22Rv1 (cell line): ENCODE data around the gene ZNF207.

Experiments
- ZFX ChIP-seq: fragments of 450-650 bp; IDR thresholded peaks from 2 replicates; pipeline ENCODE4 v1.6.1; 2017; ENCODE audit warnings: antibody characterized with exemption, borderline replicate concordance
- TF ChIP-seq, protein P1 (sequence below): fragments of 450-650 bp; IDR thresholded peaks from 2 replicates; pipeline ENCODE4 v1.5.1; 2017; ENCODE audit warnings: mild to moderate bottlenecking

- TF ChIP-seq, protein P1, sequence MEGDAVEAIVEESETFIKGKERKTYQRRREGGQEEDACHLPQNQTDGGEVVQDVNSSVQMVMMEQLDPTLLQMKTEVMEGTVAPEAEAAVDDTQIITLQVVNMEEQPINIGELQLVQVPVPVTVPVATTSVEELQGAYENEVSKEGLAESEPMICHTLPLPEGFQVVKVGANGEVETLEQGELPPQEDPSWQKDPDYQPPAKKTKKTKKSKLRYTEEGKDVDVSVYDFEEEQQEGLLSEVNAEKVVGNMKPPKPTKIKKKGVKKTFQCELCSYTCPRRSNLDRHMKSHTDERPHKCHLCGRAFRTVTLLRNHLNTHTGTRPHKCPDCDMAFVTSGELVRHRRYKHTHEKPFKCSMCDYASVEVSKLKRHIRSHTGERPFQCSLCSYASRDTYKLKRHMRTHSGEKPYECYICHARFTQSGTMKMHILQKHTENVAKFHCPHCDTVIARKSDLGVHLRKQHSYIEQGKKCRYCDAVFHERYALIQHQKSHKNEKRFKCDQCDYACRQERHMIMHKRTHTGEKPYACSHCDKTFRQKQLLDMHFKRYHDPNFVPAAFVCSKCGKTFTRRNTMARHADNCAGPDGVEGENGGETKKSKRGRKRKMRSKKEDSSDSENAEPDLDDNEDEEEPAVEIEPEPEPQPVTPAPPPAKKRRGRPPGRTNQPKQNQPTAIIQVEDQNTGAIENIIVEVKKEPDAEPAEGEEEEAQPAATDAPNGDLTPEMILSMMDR = no peak
- TF ChIP-seq ZFX = no peak
These were observed 42.3 kb upstream of the ZNF207 start for GRCh38 chr17:32307658-32308057.
